Suprapubic skin (tissue), 3 donors: ENCODE measurements around the gene MAN2B2.

Experiments
- CTCF ChIP-seq, 2 donors: fragments of 200-600 bp in 1 of 2; fragments of 450-650 bp in 1 of 2; sonication (generic) in 1 of 2; IDR thresholded peaks; one replicate each; pipeline ENCODE4 v1.5.1; 2016 to 2019; ENCODE audit warnings: antibody characterized with exemption in 2 of 2, mild to moderate bottlenecking in 1 of 2, moderate library complexity in 1 of 2
- EP300 ChIP-seq: sonication (generic); formaldehyde crosslinking; IDR thresholded peaks from one replicate; pipeline ENCODE4 v1.6.1; 2017; ENCODE audit warnings: antibody characterized with exemption

- TF ChIP-seq CTCF (IDR thresholded peaks at IDR 0.05) (no peak), EP300 (no peak)
Measured at GRCh38 chr4:6568148-6568547, 6.8 kb upstream of the MAN2B2 start.
